T1000 (cell line): ENCODE data around the gene RAB35.

Experiments
- DNase-seq: peaks from one replicate; lab custom pipeline; 2025; ENCODE audit warnings: mixed read lengths; lab: John Stamatoyannopoulos, UW

Gene RAB35

GRCh38 chr12:120116441-120116791 lies at the start of gene RAB35:
RAB35 (minus strand) TSS chr12:120116753; CDS start chr12:120116650, 103 bp downstream.
- DNase-seq, result no peak

- no peak for DNase-seq
Measured at GRCh38 chr12:120164293-120164692, 47.7 kb upstream of the RAB35 start.

- no peak for DNase-seq
Measured at GRCh38 chr12:120162763-120163162, 46.2 kb upstream of the RAB35 start.

GRCh38 chr12:120161852-120162251 lies 45.3 kb upstream of the RAB35 start:
- no peak for DNase-seq

- no peak for DNase-seq
Measured at GRCh38 chr12:120159509-120160237, 43.1 kb upstream of the RAB35 start.

- DNase-seq, result no peak
Measured at GRCh38 chr12:120158351-120158750, 41.8 kb upstream of the RAB35 start.

- no peak for DNase-seq
Measured at GRCh38 chr12:120157678-120158077, 41.1 kb upstream of the RAB35 start.

- DNase-seq, result no peak
Measured at GRCh38 chr12:120156315-120157259, 40.0 kb upstream of the RAB35 start.

GRCh38 chr12:120155072-120155471 lies 38.5 kb upstream of the RAB35 start:
- DNase-seq, result no peak

GRCh38 chr12:120150919-120151525 lies 34.5 kb upstream of the RAB35 start:
- no peak for DNase-seq

GRCh38 chr12:120148011-120148410 lies 31.5 kb upstream of the RAB35 start:
- no peak for DNase-seq

- no peak for DNase-seq
Measured at GRCh38 chr12:120145164-120145563, 28.6 kb upstream of the RAB35 start.

- DNase-seq, result no peak
Measured at GRCh38 chr12:120144215-120144614, 27.7 kb upstream of the RAB35 start.

GRCh38 chr12:120142231-120142877 lies 25.8 kb upstream of the RAB35 start:
- DNase-seq, result no peak

- DNase-seq, result no peak
Measured at GRCh38 chr12:120141336-120141735, 24.8 kb upstream of the RAB35 start.

GRCh38 chr12:120140603-120141002 lies 24.1 kb upstream of the RAB35 start:
- DNase-seq, result no peak

GRCh38 chr12:120139958-120140357 lies 23.4 kb upstream of the RAB35 start:
- DNase-seq, result no peak

GRCh38 chr12:120138366-120138765 lies 21.8 kb upstream of the RAB35 start:
- DNase-seq, result no peak

GRCh38 chr12:120137833-120138232 lies 21.3 kb upstream of the RAB35 start:
- no peak for DNase-seq

GRCh38 chr12:120136093-120136770 lies 19.7 kb upstream of the RAB35 start:
- no peak for DNase-seq

GRCh38 chr12:120134307-120134980 lies 17.9 kb upstream of the RAB35 start:
- DNase-seq, result no peak
